Measurements from ENCODE around the gene NLGN4X.

DNA sequence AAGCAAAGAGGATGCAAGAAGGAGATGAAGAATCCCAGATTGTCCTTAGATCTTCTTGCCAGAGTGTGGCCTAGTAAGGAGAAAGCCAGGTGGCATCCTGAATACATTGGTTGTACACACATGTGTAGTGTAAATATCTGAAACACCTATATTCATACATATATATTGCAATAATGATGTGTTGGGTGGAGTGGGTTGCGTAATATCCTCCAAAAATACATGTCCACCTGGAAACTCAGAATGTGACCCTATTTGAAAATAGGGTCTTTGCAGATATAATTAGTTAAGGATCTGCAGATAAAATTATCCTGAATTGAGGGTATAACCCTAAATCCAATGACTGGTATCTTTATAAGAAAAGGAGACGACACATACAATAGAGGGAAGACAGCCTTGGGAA is 216.3 kb downstream of the NLGN4X start:
- no peak for TF ChIP-seq POLR2AphosphoS5 (IDR thresholded peaks at IDR 0.05; ENCODE audit: low read depth)
- TF ChIP-seq, protein P1, sequence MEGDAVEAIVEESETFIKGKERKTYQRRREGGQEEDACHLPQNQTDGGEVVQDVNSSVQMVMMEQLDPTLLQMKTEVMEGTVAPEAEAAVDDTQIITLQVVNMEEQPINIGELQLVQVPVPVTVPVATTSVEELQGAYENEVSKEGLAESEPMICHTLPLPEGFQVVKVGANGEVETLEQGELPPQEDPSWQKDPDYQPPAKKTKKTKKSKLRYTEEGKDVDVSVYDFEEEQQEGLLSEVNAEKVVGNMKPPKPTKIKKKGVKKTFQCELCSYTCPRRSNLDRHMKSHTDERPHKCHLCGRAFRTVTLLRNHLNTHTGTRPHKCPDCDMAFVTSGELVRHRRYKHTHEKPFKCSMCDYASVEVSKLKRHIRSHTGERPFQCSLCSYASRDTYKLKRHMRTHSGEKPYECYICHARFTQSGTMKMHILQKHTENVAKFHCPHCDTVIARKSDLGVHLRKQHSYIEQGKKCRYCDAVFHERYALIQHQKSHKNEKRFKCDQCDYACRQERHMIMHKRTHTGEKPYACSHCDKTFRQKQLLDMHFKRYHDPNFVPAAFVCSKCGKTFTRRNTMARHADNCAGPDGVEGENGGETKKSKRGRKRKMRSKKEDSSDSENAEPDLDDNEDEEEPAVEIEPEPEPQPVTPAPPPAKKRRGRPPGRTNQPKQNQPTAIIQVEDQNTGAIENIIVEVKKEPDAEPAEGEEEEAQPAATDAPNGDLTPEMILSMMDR (IDR thresholded peaks at IDR 0.05; ENCODE audit: insufficient read depth, low read length) = no peak
- TF ChIP-seq, protein P2, sequence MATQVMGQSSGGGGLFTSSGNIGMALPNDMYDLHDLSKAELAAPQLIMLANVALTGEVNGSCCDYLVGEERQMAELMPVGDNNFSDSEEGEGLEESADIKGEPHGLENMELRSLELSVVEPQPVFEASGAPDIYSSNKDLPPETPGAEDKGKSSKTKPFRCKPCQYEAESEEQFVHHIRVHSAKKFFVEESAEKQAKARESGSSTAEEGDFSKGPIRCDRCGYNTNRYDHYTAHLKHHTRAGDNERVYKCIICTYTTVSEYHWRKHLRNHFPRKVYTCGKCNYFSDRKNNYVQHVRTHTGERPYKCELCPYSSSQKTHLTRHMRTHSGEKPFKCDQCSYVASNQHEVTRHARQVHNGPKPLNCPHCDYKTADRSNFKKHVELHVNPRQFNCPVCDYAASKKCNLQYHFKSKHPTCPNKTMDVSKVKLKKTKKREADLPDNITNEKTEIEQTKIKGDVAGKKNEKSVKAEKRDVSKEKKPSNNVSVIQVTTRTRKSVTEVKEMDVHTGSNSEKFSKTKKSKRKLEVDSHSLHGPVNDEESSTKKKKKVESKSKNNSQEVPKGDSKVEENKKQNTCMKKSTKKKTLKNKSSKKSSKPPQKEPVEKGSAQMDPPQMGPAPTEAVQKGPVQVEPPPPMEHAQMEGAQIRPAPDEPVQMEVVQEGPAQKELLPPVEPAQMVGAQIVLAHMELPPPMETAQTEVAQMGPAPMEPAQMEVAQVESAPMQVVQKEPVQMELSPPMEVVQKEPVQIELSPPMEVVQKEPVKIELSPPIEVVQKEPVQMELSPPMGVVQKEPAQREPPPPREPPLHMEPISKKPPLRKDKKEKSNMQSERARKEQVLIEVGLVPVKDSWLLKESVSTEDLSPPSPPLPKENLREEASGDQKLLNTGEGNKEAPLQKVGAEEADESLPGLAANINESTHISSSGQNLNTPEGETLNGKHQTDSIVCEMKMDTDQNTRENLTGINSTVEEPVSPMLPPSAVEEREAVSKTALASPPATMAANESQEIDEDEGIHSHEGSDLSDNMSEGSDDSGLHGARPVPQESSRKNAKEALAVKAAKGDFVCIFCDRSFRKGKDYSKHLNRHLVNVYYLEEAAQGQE (IDR thresholded peaks at IDR 0.05; ENCODE audit: insufficient replicate concordance, low read depth) = no peak
